ENCODE measurements around the gene HSPA4L. TPM values are rescaled to one million over a fixed set of nuclear protein-coding genes. Genes with fewer than 3 reads are reported as not detected.

The HSPA4L gene
- total RNA-seq, 1 experiment from 2014 or later: 68.9 TPM

DNA sequence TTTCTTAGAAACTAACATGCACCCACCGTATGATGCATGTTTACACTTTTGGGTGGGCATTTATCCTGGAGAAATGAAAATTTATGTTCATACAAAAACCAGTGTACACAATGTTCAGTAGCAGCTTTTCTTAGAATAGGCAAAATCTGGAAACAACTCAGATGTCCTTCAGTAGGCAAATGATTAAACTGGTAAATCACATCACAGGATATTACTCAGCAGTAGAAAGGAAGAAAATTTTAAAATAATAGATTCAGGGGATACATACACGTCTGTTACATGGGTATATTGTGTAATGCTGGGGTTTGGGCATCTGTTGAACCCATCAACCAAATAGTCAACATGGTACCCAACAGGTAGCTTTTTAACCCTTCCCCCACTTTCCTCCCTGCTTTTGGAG lies 25.2 kb upstream of the HSPA4L start:
- TF ChIP-seq, protein P1, sequence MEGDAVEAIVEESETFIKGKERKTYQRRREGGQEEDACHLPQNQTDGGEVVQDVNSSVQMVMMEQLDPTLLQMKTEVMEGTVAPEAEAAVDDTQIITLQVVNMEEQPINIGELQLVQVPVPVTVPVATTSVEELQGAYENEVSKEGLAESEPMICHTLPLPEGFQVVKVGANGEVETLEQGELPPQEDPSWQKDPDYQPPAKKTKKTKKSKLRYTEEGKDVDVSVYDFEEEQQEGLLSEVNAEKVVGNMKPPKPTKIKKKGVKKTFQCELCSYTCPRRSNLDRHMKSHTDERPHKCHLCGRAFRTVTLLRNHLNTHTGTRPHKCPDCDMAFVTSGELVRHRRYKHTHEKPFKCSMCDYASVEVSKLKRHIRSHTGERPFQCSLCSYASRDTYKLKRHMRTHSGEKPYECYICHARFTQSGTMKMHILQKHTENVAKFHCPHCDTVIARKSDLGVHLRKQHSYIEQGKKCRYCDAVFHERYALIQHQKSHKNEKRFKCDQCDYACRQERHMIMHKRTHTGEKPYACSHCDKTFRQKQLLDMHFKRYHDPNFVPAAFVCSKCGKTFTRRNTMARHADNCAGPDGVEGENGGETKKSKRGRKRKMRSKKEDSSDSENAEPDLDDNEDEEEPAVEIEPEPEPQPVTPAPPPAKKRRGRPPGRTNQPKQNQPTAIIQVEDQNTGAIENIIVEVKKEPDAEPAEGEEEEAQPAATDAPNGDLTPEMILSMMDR (IDR thresholded peaks at IDR 0.05; ENCODE audit: unreplicated experiment): no peak
- intact Hi-C loops (cut with micrococcal nuclease): no loop called here
- BruUV-seq (replicated peaks): no TSS peak
- DNase-seq (ENCODE audit: unreplicated experiment): no peak
- no peaks in the 10 kb centered on the region for H3K36me3 Mint-ChIP-seq (ENCODE audit: insufficient read depth, unreplicated experiment)
- H3K9me3 Mint-ChIP-seq (ENCODE audit: unreplicated experiment): peaks cover 15% of the 10 kb centered on the region
- H3K4me1 Mint-ChIP-seq (ENCODE audit: insufficient read depth, unreplicated experiment): no peaks in the 10 kb centered on the region
- no peak overlapping the region for H3K4me3 Mint-ChIP-seq (ENCODE audit: unreplicated experiment)
- ChIA-PET CTCF (interaction anchor here (1.0 kb wide), 1 partner anchor 11 kb away, joined by 4 read pairs; no protein-coding TSS in a partner anchor), POLR2A (no interaction called here)
- H3K27ac Mint-ChIP-seq (ENCODE audit: low read depth, unreplicated experiment): no peak overlapping the region
- no peaks in the 10 kb centered on the region for H3K27me3 Mint-ChIP-seq (ENCODE audit: insufficient read depth, unreplicated experiment)

DNA sequence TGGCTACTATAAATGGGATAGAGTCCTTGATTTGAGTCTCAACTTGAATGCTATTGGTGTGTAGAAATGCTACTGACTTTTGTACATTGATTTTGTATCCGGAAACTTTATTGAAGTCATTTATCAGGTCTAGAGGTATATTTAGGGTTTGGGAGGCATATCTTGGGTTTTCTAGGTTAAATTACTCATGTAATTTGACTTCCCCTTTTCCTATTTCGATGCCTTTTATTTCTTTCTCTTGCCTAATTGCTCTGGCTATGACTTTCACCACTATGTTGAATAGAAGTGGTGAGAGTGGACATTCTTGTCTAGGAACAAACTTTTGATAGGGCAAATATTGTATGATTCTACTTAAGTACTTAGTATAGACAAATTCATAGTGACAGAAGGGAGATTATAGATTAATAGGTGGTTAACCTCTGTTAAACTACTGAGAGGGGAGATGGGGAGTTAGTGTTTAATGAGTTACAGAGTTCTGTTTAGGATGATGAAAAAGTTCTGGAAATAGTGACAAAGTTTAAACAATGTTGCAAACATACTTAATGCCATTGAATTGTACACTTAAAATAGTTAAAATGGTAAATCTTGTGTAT lies 22.8 kb upstream of the HSPA4L start:
- no peak for DNase-seq (ENCODE audit: unreplicated experiment)
- TF ChIP-seq, protein P1 (IDR thresholded peaks at IDR 0.05; ENCODE audit: unreplicated experiment): no peak
- Mint-ChIP-seq H3K27ac (ENCODE audit: low read depth, unreplicated experiment) (no peak overlapping the region), H3K4me3 (ENCODE audit: unreplicated experiment) (no peak overlapping the region), H3K36me3 (ENCODE audit: insufficient read depth, unreplicated experiment) (no peaks in the 10 kb centered on the region), H3K27me3 (ENCODE audit: insufficient read depth, unreplicated experiment) (no peaks in the 10 kb centered on the region), H3K4me1 (ENCODE audit: insufficient read depth, unreplicated experiment) (no peaks in the 10 kb centered on the region), H3K9me3 (ENCODE audit: unreplicated experiment) (peaks cover under 1% of the 10 kb centered on the region)
- ChIA-PET CTCF (no interaction called here), POLR2A (no interaction called here)
- BruUV-seq (replicated peaks): no TSS peak
- intact Hi-C loops (cut with micrococcal nuclease): no loop called here

DNA sequence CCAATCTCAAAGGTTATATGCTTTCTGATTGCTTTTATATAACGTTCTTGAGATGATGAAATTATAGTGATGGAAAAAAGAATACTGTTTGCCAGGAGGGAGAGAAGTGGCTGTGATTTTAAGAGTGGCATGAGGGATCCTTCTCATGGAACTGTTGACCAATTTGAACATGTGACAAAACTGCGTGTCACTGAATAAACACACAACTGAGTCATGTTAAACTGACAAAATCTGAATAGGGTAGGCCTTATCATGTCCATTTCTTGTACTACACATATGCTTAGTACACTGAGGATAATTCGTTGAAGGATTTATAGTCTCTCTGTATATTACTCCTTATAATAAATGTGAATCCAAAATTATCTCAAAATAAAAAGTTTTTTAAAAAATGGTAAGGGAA lies 22.2 kb upstream of the HSPA4L start:
- TF ChIP-seq, protein P1 (IDR thresholded peaks at IDR 0.05; ENCODE audit: unreplicated experiment): no peak
- Mint-ChIP-seq H3K9me3 (ENCODE audit: unreplicated experiment) (no peaks in the 10 kb centered on the region), H3K27ac (ENCODE audit: low read depth, unreplicated experiment) (no peak overlapping the region), H3K4me1 (ENCODE audit: insufficient read depth, unreplicated experiment) (no peaks in the 10 kb centered on the region), H3K36me3 (ENCODE audit: insufficient read depth, unreplicated experiment) (no peaks in the 10 kb centered on the region), H3K4me3 (ENCODE audit: unreplicated experiment) (no peak overlapping the region), H3K27me3 (ENCODE audit: insufficient read depth, unreplicated experiment) (no peaks in the 10 kb centered on the region)
- CTCF ChIA-PET: interaction anchor here (1.1 kb wide), 1 partner anchor 27 kb away, joined by 3 read pairs; no protein-coding TSS in a partner anchor
- POLR2A ChIA-PET: no interaction called here
- intact Hi-C loops (cut with micrococcal nuclease): no loop called here
- peak; percentile 25 for DNase-seq (ENCODE audit: unreplicated experiment)
- BruUV-seq (replicated peaks): no TSS peak

DNA sequence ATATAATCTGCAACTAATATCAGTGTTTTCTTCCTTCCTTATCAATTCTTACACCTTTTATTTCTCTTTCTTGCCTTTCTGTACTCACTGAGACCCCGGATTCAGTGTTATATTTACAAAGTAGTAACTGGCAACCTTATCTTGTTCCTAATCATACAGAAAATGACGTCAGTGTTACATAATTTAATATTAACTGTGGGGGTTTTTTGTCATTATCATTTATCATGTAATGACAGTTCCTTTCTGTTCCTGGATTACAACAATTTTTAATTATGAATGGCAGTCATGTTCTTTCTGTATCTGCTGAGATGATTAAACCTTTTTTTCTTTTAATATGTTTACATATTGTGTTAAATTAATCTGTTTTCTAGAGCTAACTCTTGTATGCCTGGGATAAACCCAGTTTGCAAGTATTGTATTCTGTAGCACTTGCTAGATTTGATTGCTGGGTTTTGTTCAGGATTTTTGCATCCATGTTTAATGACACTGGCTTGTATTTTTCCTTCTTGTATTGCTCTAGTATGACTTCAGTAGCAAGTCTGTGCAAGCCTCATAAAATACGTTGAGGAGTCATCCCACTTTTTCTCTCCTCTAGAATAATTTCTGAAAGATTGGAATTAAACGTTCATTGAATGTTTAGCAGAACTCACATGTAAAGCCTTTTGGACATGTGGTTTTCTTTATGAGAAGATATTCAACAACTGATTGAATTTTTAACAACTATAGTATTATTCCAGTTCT lies 10.4 kb upstream of the HSPA4L start:
- CTCF ChIA-PET: interaction anchor here (0.7 kb wide), 1 partner anchor 165 kb away, joined by 5 read pairs; no protein-coding TSS in a partner anchor
- Mint-ChIP-seq H3K36me3 (ENCODE audit: insufficient read depth, unreplicated experiment) (no peaks in the 10 kb centered on the region), H3K4me1 (ENCODE audit: insufficient read depth, unreplicated experiment) (peaks cover 9% of the 10 kb centered on the region), H3K27me3 (ENCODE audit: insufficient read depth, unreplicated experiment) (no peaks in the 10 kb centered on the region), H3K27ac (ENCODE audit: low read depth, unreplicated experiment) (no peak overlapping the region), H3K4me3 (ENCODE audit: unreplicated experiment) (no peak overlapping the region), H3K9me3 (ENCODE audit: unreplicated experiment) (no peaks in the 10 kb centered on the region)
- no peak for DNase-seq (ENCODE audit: unreplicated experiment)
- TF ChIP-seq, protein P1 (IDR thresholded peaks at IDR 0.05; ENCODE audit: unreplicated experiment): no peak
- POLR2A ChIA-PET: interaction anchor here (3.5 kb wide), 1 partner anchor 11 kb away, joined by 31 read pairs; the partner anchor contains the start of gene HSPA4L
- BruUV-seq (replicated peaks): no TSS peak
- intact Hi-C loops (cut with micrococcal nuclease): no loop called here
